Myocyte (in vitro differentiated cells): ENCODE data around the gene MAPK9. TPM values are rescaled to one million over a fixed set of nuclear protein-coding genes. Genes with fewer than 3 reads are reported as not detected.

Source experiments
- DNase-seq: peaks from one replicate; pipeline ENCODE4 v3.0.0-alpha.2; 2012; ENCODE audit warnings: low read depth
- polyA plus RNA-seq: library from polyadenylated mRNA; unstranded; fragments of >200 nt; gene quantifications from one replicate; pipeline ENCODE4 v1.2.1, GENCODE V29; 2012; ENCODE audit warnings: missing spikeins
- total RNA-seq: library from RNA; depleted of rRNA; stranded (reverse); fragments of >200 nt; gene quantifications from 2 replicates; pipeline ENCODE4 v1.2.3, GENCODE V29; 2014

The MAPK9 gene
- total RNA-seq = 20.4 and 20.5 TPM in 2 replicates
- polyA plus RNA-seq = 25.4 TPM

GRCh38 chr5:180291943-180292831, at the start of gene MAPK9:
MAPK9 (minus strand) TSS chr5:180292083; CDS start chr5:180280561, 11,522 bp downstream.
- DNase-seq = peak; percentile 87

- DNase-seq = no peak
These were observed 49.7 kb upstream of the MAPK9 start for GRCh38 chr5:180341595-180341994.

- DNase-seq = peak; percentile 81
These were observed 49.0 kb upstream of the MAPK9 start for GRCh38 chr5:180340856-180341255.

GRCh38 chr5:180339583-180340183, 47.8 kb upstream of the MAPK9 start:
- peak; percentile 14 for DNase-seq

GRCh38 chr5:180338001-180338707, 46.3 kb upstream of the MAPK9 start:
- DNase-seq = peak; percentile 57

- no peak for DNase-seq
These were observed 44.5 kb upstream of the MAPK9 start for GRCh38 chr5:180336234-180337020.

GRCh38 chr5:180335614-180336233, 43.8 kb upstream of the MAPK9 start:
- DNase-seq = no peak

GRCh38 chr5:180334751-180335613, 43.1 kb upstream of the MAPK9 start:
- peak; percentile 24 for DNase-seq

- no peak for DNase-seq
These were observed 42.3 kb upstream of the MAPK9 start for GRCh38 chr5:180334176-180334575.

GRCh38 chr5:180333661-180334060, 41.8 kb upstream of the MAPK9 start:
- peak; percentile 30 for DNase-seq

- DNase-seq = peak; percentile 17
These were observed 41.0 kb upstream of the MAPK9 start for GRCh38 chr5:180332861-180333260.

GRCh38 chr5:180332051-180332517, 40.2 kb upstream of the MAPK9 start:
- no peak for DNase-seq

- peak; percentile 31 for DNase-seq
These were observed 39.7 kb upstream of the MAPK9 start for GRCh38 chr5:180331647-180331950.

GRCh38 chr5:180330810-180331646, 39.1 kb upstream of the MAPK9 start:
- peak; percentile 73 for DNase-seq

GRCh38 chr5:180330270-180330648, 38.4 kb upstream of the MAPK9 start:
- DNase-seq = no peak

- no peak for DNase-seq
These were observed 37.9 kb upstream of the MAPK9 start for GRCh38 chr5:180329606-180330269.

- no peak for DNase-seq
These were observed 37.2 kb upstream of the MAPK9 start for GRCh38 chr5:180329138-180329435.
